Fibroblast of the aortic adventitia (primary cell): ENCODE results near the gene FALEC. TPM values are rescaled to one million over a fixed set of nuclear protein-coding genes. Genes with fewer than 3 reads are reported as not detected.
"Not testable (repeated sequence)": the region's sequence is repeated elsewhere in the genome, so short reads cannot be mapped to it uniquely, and the experiment has no call there.

ENCODE experiments used
- DNase-seq: peaks from one replicate; pipeline ENCODE4 v3.0.0-alpha.2; 2010; ENCODE audit warnings: low read depth
- H3K4me3 ChIP-seq: 2 replicates; pipeline ENCODE4 v1.5.1; 2011; ENCODE audit warnings: low read depth, mild to moderate bottlenecking, control low read depth, low read length, moderate library complexity
- small RNA-seq: library from RNA; depleted of rRNA; stranded (forward); fragments of <200 nt; gene quantifications from one replicate; pipeline ENCODE3, GENCODE V24; 2012
- total RNA-seq: library from RNA; depleted of rRNA; stranded (reverse); fragments of >200 nt; gene quantifications from 2 replicates; pipeline ENCODE4 v1.2.3, GENCODE V29; 2012; ENCODE audit warnings: low replicate concordance
- TF ChIP-seq, protein P1 (sequence below): IDR thresholded peaks from 2 replicates; pipeline ENCODE4 v1.5.1; 2011; ENCODE audit warnings: mild to moderate bottlenecking, low read length, control low read depth, inconsistent platforms; ENCODE audit not compliant: insufficient read depth

FALEC gene
- total RNA-seq, 1 donor = not detected

DNA sequence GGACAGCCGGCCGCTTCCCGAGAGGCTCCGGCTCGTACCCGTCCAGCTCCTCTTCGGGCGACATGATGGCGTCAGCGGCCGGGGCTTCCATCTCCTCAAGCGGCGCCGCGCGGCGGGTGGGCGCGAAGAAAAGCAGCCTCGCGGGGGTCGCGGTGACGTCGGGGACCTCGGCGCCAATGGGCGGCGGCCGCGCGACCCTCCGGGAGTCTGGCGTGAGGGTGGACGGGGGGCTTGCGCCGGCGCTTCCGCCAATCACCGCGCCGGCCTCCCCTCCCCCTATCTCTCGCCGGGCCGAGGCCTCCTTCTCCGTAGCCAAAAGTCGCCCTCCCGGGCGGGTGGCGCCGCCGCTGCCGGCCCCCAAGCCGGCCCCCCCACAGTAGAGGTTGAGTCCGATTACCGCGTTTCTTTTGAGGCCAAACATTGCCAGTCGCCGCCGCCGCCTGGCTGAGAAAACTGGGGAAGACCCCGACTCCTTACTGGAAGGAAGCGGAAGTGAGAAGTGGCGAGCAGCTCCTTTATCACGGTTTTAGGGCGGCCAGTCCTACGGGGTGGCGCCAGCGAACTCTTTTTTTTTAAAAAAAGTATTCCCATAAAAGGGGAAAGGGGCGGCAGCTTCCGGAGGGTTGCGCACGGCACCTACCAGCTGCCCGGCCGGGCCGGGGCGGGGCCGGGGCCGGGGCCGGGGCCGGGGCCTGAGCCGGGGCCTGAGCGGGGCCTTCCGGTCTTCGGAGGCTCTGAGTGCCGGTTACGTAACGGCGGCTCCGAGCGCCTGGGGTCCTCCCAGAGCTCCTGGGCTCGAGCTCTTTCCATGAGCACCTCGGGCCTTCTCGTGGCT is 63.8 kb downstream of the FALEC start, which contains the start of gene MCL1:
MCL1 (minus strand) TSS at position 501 of the 835 bp plus-strand sequence; CDS start at position 421, 80 bp downstream.
- DNase-seq = peak; percentile 97
- peak within 1 kb of the TSS; percentile 99 for H3K4me3 ChIP-seq
- TF ChIP-seq, protein P1, sequence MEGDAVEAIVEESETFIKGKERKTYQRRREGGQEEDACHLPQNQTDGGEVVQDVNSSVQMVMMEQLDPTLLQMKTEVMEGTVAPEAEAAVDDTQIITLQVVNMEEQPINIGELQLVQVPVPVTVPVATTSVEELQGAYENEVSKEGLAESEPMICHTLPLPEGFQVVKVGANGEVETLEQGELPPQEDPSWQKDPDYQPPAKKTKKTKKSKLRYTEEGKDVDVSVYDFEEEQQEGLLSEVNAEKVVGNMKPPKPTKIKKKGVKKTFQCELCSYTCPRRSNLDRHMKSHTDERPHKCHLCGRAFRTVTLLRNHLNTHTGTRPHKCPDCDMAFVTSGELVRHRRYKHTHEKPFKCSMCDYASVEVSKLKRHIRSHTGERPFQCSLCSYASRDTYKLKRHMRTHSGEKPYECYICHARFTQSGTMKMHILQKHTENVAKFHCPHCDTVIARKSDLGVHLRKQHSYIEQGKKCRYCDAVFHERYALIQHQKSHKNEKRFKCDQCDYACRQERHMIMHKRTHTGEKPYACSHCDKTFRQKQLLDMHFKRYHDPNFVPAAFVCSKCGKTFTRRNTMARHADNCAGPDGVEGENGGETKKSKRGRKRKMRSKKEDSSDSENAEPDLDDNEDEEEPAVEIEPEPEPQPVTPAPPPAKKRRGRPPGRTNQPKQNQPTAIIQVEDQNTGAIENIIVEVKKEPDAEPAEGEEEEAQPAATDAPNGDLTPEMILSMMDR = no peak

DNA sequence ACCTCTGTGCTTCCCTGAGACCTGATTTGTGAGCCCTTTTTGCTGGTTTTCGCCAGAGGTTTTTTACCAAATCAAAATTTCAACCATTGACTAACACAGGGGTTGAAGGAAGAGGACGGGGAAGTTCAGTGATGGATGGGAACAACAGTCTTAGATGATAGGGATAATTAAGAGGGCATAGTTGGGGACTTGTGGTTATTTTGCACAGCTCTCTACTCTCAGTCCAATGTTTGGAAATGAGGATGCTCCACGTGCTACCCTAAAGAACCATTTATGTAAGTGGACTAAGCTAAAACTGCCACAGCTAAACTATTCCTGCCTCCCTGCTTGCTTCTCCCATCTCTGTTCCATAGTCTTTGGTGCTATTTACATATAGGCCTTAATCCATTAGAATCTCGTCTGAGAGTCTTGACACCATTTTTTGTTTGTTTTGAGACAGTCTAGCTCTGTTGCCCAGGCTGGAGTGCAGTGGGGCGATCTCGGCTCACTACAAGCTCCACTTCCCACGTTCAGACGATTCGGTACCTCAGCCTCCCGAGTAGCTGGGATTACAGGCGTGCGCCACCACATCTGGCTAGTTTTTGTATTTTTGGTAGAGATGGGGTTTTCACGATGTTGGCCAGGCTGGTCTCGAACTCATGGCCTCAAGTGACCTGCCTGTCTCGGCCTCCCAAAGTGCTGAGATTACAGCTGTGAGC is 64.5 kb downstream of the FALEC start:
- TF ChIP-seq, protein P1 = no peak
- H3K4me3 ChIP-seq = peak overlapping the region; percentile 58
- DNase-seq = no peak

DNA sequence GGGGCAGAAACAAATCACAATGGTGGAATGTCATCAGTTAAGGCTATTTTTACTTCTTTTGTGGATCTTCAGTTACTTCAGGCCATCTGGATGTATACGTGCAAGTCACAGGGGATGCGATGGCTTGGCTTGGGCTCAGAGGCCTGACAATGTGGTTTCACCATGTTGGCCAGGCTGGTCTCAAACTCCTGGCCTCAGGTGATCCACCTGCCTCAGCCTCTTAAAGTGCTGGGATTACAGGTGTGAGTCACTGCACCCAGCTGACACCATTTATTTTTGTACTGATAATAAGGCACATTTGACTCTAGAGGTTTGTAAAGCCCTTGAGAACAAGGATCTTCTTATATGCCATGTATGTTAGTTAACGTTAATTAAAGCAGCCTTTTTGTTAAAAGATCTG is 65.4 kb downstream of the FALEC start:
- H3K4me3 ChIP-seq, DNase-seq: not testable (repeated sequence)

DNA sequence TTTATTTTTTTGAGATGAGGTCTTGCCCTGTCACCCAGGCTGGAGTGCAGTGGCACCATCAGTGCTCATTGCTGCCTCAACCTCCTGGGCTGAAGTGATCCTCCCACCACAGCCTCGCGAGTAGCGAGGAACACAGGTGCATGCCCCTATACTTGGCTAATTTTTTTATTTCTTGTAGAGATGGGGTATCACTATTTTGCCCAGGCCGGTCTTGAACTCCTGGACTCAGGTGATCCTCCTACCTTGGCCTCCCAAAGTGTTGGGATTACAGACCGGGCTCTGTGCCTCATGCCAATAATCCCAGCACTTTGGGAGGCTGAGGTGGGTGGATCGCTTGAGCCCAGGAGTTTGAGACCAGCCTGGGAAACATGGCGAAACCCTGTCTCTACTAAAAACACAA is 65.9 kb downstream of the FALEC start:
- DNase-seq, H3K4me3 ChIP-seq: not testable (repeated sequence)

DNA sequence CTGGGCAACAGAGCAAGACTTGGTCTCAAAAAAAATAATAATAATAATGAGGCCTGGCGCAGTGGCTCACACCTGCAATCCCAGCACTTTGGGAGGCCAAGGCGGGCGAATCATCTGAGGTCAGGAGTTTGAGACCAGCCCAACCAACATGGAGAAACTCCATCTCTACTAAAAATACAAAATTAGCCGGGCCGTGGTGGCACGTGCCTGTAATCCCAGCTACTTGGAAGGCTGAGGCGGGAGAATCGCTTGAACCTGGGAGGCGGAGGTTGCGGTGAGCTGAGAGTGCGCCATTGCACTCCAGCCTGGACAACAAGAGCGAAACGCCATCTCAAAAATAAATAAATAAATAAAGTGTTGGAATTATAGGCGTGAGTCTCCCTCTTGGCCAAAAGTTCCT is 66.4 kb downstream of the FALEC start:
- not testable (repeated sequence) for DNase-seq, H3K4me3 ChIP-seq

DNA sequence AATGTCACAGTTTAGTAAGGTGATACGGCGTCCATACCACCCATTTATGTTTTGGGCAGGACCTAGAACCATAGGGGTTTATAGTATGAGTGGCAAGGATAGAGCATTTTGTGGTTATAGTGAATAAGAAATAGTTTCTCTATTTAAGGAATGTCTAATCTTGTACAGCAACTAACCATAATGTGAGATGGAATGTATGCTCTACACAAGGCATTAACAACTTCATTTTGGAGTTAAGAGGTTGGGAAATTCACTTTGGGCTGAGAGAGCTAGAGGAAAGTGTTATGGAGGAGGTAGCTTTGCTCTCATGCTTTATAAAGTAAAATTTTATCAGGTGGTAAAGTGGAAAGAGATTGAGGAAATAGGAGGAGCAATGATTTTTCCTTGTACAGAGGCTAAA is 66.8 kb downstream of the FALEC start:
- TF ChIP-seq, protein P1 = no peak
- no peak overlapping the region for H3K4me3 ChIP-seq
- DNase-seq = no peak

Small RNA genes lying within 50 kb of the gene (small RNA-seq; reads per million reads assigned to genes)
- gene MIR4257 (not detected), gene RN7SL473P (not detected), gene RN7SL600P (0.25 reads per million)

Other genes starting within 250 kb of the FALEC start
- 83.5 and 110 TPM in 2 replicates for gene APH1A, start 246.7 kb upstream of the FALEC start, total RNA-seq
- gene C1orf54, start 243.0 kb upstream of the FALEC start, total RNA-seq = 33.3 and 76.5 TPM in 2 replicates
- gene CIART, start 233.2 kb upstream of the FALEC start, total RNA-seq = 9.8 and 26.8 TPM in 2 replicates
- gene MRPS21, start 221.9 kb upstream of the FALEC start, total RNA-seq = 15.8 and 40.2 TPM in 2 replicates
- gene PRPF3, start 194.2 kb upstream of the FALEC start, total RNA-seq = 42.5 and 47.8 TPM in 2 replicates
- gene RPRD2, start 151.6 kb upstream of the FALEC start, total RNA-seq = 12.2 and 19.3 TPM in 2 replicates
- gene TARS2, start 28.3 kb upstream of the FALEC start, total RNA-seq = 9.8 and 15.9 TPM in 2 replicates
- gene ECM1, start 7.6 kb upstream of the FALEC start, total RNA-seq = 8.0 and 45.2 TPM in 2 replicates
- 11.9 and 13.0 TPM in 2 replicates for gene ADAMTSL4, start 33.7 kb downstream of the FALEC start, total RNA-seq
- 130 and 212 TPM in 2 replicates for gene MCL1, start 63.9 kb downstream of the FALEC start, total RNA-seq
- 82.1 and 156 TPM in 2 replicates for gene ENSA, start 113.9 kb downstream of the FALEC start, total RNA-seq
- 12.8 and 30.1 TPM in 2 replicates for gene GOLPH3L, start 181.4 kb downstream of the FALEC start, total RNA-seq
- not detected in 2 replicates for gene HORMAD1, start 205.1 kb downstream of the FALEC start, total RNA-seq